Activated CD8-positive, alpha-beta T cell treated with anti-CD3 and anti-CD28 coated beads, Interleukin-2, amount 10 ng/mL, durations not matched to agents 7 days and 5 days (primary cell): Measurements from ENCODE around the gene UQCC5. TPM values are rescaled to one million over a fixed set of nuclear protein-coding genes. Genes with fewer than 3 reads are reported as not detected.

ENCODE experiments used
- ATAC-seq: fragments of 150-1000 bp; cut with Tn5 transposase; one replicate; pipeline ENCODE4 v1.10.0; 2021; ENCODE audit warnings: moderate library complexity
- CTCF ChIA-PET: fragments of 350-600 bp; sonication (Branson Sonifier 250); formaldehyde crosslinking; loops from one replicate; lab custom pipeline; 2021; ENCODE audit warnings: antibody characterized with exemption; lab: Charles Lee
- POLR2A ChIA-PET: fragments of 350-600 bp; sonication (Branson Sonifier 250); formaldehyde crosslinking; loops from one replicate; lab custom pipeline; 2021; ENCODE audit warnings: antibody characterized with exemption; lab: Charles Lee
- DNase-seq: peaks from one replicate; pipeline ENCODE4 v3.0.0-alpha.2; 2020
- H3K27ac Mint-ChIP-seq: one replicate; pipeline ENCODE4 v1.8.0; 2021; ENCODE audit warnings: mild to moderate bottlenecking, mixed read lengths
- H3K27me3 Mint-ChIP-seq: one replicate; pipeline ENCODE4 v1.8.0; 2021; ENCODE audit warnings: low read depth, mixed read lengths
- H3K36me3 Mint-ChIP-seq: one replicate; pipeline ENCODE4 v1.8.0; 2021; ENCODE audit warnings: low read depth, mixed read lengths
- H3K4me1 Mint-ChIP-seq: one replicate; pipeline ENCODE4 v1.8.0; 2021; ENCODE audit warnings: low read depth, mixed read lengths
- H3K4me3 Mint-ChIP-seq: one replicate; pipeline ENCODE4 v1.8.0; 2021; ENCODE audit warnings: mild to moderate bottlenecking, mixed read lengths
- H3K9me3 Mint-ChIP-seq: one replicate; pipeline ENCODE4 v1.8.0; 2022; ENCODE audit warnings: mixed read lengths; ENCODE audit not compliant: insufficient read depth
- total RNA-seq, 2 experiments: library from RNA; stranded (reverse); gene quantifications; one replicate each; pipeline ENCODE4 v1.2.3, GENCODE V29; 2021

The UQCC5 gene
- total RNA-seq, 2 experiments from 2014 or later: 9.0 to 15.1 TPM

- Mint-ChIP-seq H3K4me3 (no peak overlapping the region), H3K9me3 (no peaks in the 10 kb centered on the region), H3K27ac (no peak overlapping the region), H3K4me1 (peaks cover 11% of the 10 kb centered on the region), H3K36me3 (peaks cover 9% of the 10 kb centered on the region), H3K27me3 (peaks cover 3% of the 10 kb centered on the region)
- ChIA-PET POLR2A (no interaction called here), CTCF (no interaction called here)
- no peak for DNase-seq
- ATAC-seq: no peak
Observed at GRCh38 chr3:52494445-52494844, 42.0 kb upstream of the UQCC5 start.

- H3K36me3 Mint-ChIP-seq: peaks cover 9% of the 10 kb centered on the region
- DNase-seq (no peak), ATAC-seq (no peak)
- H3K4me3 Mint-ChIP-seq: no peak within 1 kb of the TSS
- H3K27ac Mint-ChIP-seq: no peak within 1 kb of the TSS
- H3K9me3 Mint-ChIP-seq: no peaks in the 10 kb centered on the region
- POLR2A ChIA-PET: interaction anchor here (1.1 kb wide), 1 partner anchor 15 kb away, joined by 4 read pairs; no protein-coding TSS in a partner anchor
- CTCF ChIA-PET: interaction anchor here (0.7 kb wide), 1 partner anchor 12 kb away, joined by 3 read pairs; no protein-coding TSS in a partner anchor
- H3K27me3 Mint-ChIP-seq: peaks cover 3% of the 10 kb centered on the region
- peaks cover 11% of the 10 kb centered on the region for H3K4me1 Mint-ChIP-seq
Observed at GRCh38 chr3:52494886-52495495, 41.4 kb upstream of the UQCC5 start, which contains the start of gene STAB1. Gene STAB1, plus strand, starts transcription at chr3:52495338. Its CDS starts 76 bp downstream, at chr3:52495414.

GRCh38 chr3:52495777-52496602 lies 40.4 kb upstream of the UQCC5 start:
- CTCF ChIA-PET: interaction anchor here (0.7 kb wide), 1 partner anchor 13 kb away, joined by 3 read pairs; no protein-coding TSS in a partner anchor
- no peaks in the 10 kb centered on the region for H3K9me3 Mint-ChIP-seq
- ATAC-seq (no peak), DNase-seq (no peak)
- H3K27ac Mint-ChIP-seq: no peak overlapping the region
- H3K36me3 Mint-ChIP-seq: peaks cover 9% of the 10 kb centered on the region
- peaks cover 11% of the 10 kb centered on the region for H3K4me1 Mint-ChIP-seq
- H3K4me3 Mint-ChIP-seq: no peak overlapping the region
- POLR2A ChIA-PET: interaction anchor here (1.1 kb wide), 1 partner anchor 16 kb away, joined by 4 read pairs; no protein-coding TSS in a partner anchor
- H3K27me3 Mint-ChIP-seq: peaks cover 8% of the 10 kb centered on the region

GRCh38 chr3:52498137-52499054 lies 38.0 kb upstream of the UQCC5 start:
- H3K4me1 Mint-ChIP-seq: peaks cover 11% of the 10 kb centered on the region
- H3K9me3 Mint-ChIP-seq: no peaks in the 10 kb centered on the region
- ATAC-seq (no peak), DNase-seq (no peak)
- CTCF ChIA-PET: interaction anchor here (1.0 kb wide), 1 partner anchor 9 kb away, joined by 3 read pairs; no protein-coding TSS in a partner anchor
- H3K4me3 Mint-ChIP-seq: no peak overlapping the region
- H3K36me3 Mint-ChIP-seq: no peaks in the 10 kb centered on the region
- POLR2A ChIA-PET: interaction anchor here (0.8 to 1.7 kb wide), 2 partner anchors 10 to 33 kb away, joined by 3 to 5 read pairs; no protein-coding TSS in a partner anchor
- H3K27me3 Mint-ChIP-seq: peaks cover 8% of the 10 kb centered on the region
- H3K27ac Mint-ChIP-seq: no peak overlapping the region

GRCh38 chr3:52501046-52501445 lies 35.4 kb upstream of the UQCC5 start:
- POLR2A ChIA-PET: no interaction called here
- Mint-ChIP-seq H3K4me3 (no peak overlapping the region), H3K27me3 (peaks cover 8% of the 10 kb centered on the region), H3K4me1 (peaks cover 10% of the 10 kb centered on the region), H3K9me3 (no peaks in the 10 kb centered on the region), H3K27ac (no peak overlapping the region), H3K36me3 (no peaks in the 10 kb centered on the region)
- ATAC-seq (no peak), DNase-seq (no peak)
- CTCF ChIA-PET: no interaction called here

- no peaks in the 10 kb centered on the region for H3K36me3 Mint-ChIP-seq
- ChIA-PET CTCF (no interaction called here), POLR2A (no interaction called here)
- no peaks in the 10 kb centered on the region for H3K9me3 Mint-ChIP-seq
- H3K4me1 Mint-ChIP-seq: peaks cover 10% of the 10 kb centered on the region
- H3K4me3 Mint-ChIP-seq: no peak overlapping the region
- H3K27ac Mint-ChIP-seq: no peak overlapping the region
- no peak for DNase-seq
- no peak for ATAC-seq
- peaks cover 8% of the 10 kb centered on the region for H3K27me3 Mint-ChIP-seq
Observed at GRCh38 chr3:52502001-52502400, 34.4 kb upstream of the UQCC5 start.

- ChIA-PET POLR2A (no interaction called here), CTCF (no interaction called here)
- H3K27me3 Mint-ChIP-seq: peaks cover 8% of the 10 kb centered on the region
- no peaks in the 10 kb centered on the region for H3K9me3 Mint-ChIP-seq
- peaks cover 10% of the 10 kb centered on the region for H3K4me1 Mint-ChIP-seq
- H3K4me3 Mint-ChIP-seq: no peak overlapping the region
- DNase-seq (no peak), ATAC-seq (no peak)
- no peaks in the 10 kb centered on the region for H3K36me3 Mint-ChIP-seq
- no peak overlapping the region for H3K27ac Mint-ChIP-seq
Observed at GRCh38 chr3:52502808-52503350, 33.5 kb upstream of the UQCC5 start.

GRCh38 chr3:52503788-52504424 lies 32.5 kb upstream of the UQCC5 start:
- ChIA-PET CTCF (no interaction called here), POLR2A (no interaction called here)
- Mint-ChIP-seq H3K27me3 (peaks cover 8% of the 10 kb centered on the region), H3K9me3 (no peaks in the 10 kb centered on the region), H3K36me3 (no peaks in the 10 kb centered on the region), H3K4me1 (peaks cover 2% of the 10 kb centered on the region), H3K4me3 (no peak overlapping the region), H3K27ac (no peak overlapping the region)
- ATAC-seq (no peak), DNase-seq (no peak)

GRCh38 chr3:52504977-52505376 lies 31.4 kb upstream of the UQCC5 start:
- no peak overlapping the region for H3K4me3 Mint-ChIP-seq
- CTCF ChIA-PET: no interaction called here
- no peak overlapping the region for H3K27ac Mint-ChIP-seq
- no peaks in the 10 kb centered on the region for H3K4me1 Mint-ChIP-seq
- H3K27me3 Mint-ChIP-seq: peaks cover 5% of the 10 kb centered on the region
- POLR2A ChIA-PET: no interaction called here
- ATAC-seq (no peak), DNase-seq (no peak)
- no peaks in the 10 kb centered on the region for H3K9me3 Mint-ChIP-seq
- H3K36me3 Mint-ChIP-seq: no peaks in the 10 kb centered on the region

GRCh38 chr3:52506266-52506966 lies 30.0 kb upstream of the UQCC5 start:
- H3K27ac Mint-ChIP-seq: no peak overlapping the region
- ChIA-PET CTCF (no interaction called here), POLR2A (no interaction called here)
- no peaks in the 10 kb centered on the region for H3K36me3 Mint-ChIP-seq
- H3K27me3 Mint-ChIP-seq: no peaks in the 10 kb centered on the region
- no peak overlapping the region for H3K4me3 Mint-ChIP-seq
- ATAC-seq: no peak
- no peaks in the 10 kb centered on the region for H3K4me1 Mint-ChIP-seq
- DNase-seq: no peak
- H3K9me3 Mint-ChIP-seq: no peaks in the 10 kb centered on the region
